ENCODE measurements around the gene DDX56.
"Not testable (repeated sequence)": the region's sequence is repeated elsewhere in the genome, so short reads cannot be mapped to it uniquely, and the experiment has no call there.

Gene DDX56

GRCh38 chr7:44563171-44563679, 10.5 kb downstream of the DDX56 start:
- no peak for DNase-seq (ENCODE audit: low spot score)

DNA sequence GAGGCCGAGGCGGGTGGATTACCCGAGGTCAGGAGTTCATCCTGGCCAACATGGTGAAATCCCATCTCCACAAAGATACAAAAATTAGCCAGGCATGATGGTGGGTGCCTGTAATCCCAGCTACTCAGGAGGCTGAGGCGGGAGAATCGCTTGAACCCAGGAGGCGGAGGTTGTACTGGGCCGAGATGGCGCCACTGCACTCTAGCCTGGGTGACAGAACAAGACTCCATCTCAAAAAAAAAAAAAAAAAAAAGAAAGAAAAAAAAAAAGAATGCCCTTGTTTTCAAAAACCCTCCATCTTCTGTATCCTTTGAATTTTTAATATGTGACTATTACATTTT, 11.1 kb downstream of the DDX56 start:
- not testable (repeated sequence) for DNase-seq (ENCODE audit: low spot score)

- peak; percentile 73 for DNase-seq (ENCODE audit: low spot score)
These were observed 11.6 kb downstream of the DDX56 start for GRCh38 chr7:44561962-44562621.

DNA sequence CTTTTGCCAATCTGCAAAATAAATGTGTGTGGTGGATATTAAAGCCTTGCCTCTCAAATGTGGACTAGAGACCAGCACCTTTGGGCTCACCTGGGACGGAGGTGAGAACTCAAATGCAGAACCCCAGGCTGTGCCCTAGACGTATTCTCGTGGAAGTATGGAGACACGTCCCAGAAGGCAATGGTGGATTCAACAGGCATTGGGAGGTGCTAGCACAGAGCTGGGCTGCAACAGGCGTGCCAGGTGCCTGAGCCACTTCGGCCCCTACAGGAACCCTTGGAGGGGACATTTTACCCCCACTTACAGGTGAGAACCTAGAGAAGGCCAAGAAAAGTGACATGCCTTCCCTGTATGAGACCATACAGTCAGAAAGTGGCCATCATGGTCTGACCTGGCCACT, 12.2 kb downstream of the DDX56 start:
- no peak for DNase-seq (ENCODE audit: low spot score)

- no peak for DNase-seq (ENCODE audit: low spot score)
These were observed 14.2 kb downstream of the DDX56 start for GRCh38 chr7:44559485-44559884.

GRCh38 chr7:44557485-44557884, 16.2 kb downstream of the DDX56 start:
- DNase-seq (ENCODE audit: low spot score), result no peak

GRCh38 chr7:44555350-44555749, 18.4 kb downstream of the DDX56 start:
- DNase-seq (ENCODE audit: low spot score), result no peak

- DNase-seq (ENCODE audit: low spot score), result not testable (repeated sequence)
These were observed 21.2 kb downstream of the DDX56 start for GRCh38 chr7:44552473-44553005.

- no peak for DNase-seq (ENCODE audit: low spot score)
These were observed 24.3 kb downstream of the DDX56 start for GRCh38 chr7:44549457-44549856.

GRCh38 chr7:44548893-44549292, 24.8 kb downstream of the DDX56 start:
- DNase-seq (ENCODE audit: low spot score), result no peak

DNA sequence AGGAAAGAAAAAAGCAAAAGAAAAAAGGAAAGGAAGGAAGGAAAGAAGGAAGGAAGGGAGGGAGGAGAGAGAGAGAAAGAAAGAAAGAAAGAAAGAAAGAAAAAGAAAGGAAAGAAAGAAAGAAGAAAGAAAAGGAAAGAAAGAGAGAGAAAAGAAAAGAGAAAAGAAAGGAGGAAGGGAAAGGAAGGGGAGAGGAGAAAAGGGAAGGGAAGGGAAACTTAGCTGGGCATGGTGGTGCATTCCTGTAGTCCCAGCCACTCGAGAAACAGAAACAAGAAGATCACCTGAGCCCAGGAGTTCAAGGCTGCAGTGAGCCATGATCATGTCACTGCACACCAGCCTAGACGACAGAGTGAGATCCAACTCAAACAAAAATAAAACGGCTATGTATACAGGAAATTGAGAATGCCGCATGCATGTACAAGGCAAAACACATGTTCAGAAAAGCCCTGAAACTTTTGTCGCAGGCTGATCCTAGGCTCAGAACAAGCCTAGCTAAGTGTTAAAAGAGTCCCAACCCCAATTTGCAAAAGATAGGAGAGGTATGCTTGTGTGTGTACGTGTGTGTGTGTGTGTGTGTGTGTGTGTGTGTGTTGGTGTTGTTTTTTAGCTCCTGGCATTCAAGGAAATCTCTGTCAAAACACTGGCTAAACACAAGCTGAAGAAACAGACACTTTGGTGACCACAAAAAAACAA, 26.0 kb downstream of the DDX56 start:
- no peak for DNase-seq (ENCODE audit: low spot score)

DNA sequence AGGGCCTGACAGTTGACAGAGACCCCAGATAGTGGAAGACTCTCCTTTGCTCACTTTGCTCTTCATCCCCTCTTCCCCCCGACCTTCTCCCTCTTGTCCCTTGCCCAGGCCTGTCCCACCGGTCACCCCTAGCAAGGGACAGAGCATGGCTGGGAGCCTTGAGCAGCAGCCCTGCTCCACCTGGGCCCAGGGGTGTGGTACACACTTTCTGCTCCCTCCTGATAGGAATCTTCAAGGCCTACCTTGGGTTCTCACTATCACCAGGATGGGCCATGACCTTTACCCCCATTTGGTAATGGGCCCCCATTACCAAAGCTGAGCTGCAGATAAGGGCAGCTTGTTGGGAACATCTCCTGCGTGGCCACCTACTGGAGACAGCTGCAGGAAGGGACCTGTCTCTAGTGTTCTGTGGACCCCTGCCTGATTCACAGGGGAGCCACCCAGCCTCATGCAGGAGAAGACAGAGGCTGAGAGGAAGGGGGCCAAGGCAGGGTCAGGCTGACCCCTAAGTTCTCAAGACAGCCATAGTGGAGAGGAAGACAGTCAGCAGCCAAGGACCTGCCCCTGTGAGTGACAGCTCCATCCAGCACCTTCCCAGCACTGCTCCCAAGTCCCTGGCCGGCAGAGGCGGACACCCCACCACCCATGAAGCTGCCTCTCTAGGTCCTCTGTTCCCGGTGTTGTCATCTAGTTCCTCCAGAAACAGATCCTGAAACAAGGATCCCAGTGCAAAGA, 31.7 kb downstream of the DDX56 start:
- DNase-seq (ENCODE audit: low spot score), result peak; percentile 4

DNA sequence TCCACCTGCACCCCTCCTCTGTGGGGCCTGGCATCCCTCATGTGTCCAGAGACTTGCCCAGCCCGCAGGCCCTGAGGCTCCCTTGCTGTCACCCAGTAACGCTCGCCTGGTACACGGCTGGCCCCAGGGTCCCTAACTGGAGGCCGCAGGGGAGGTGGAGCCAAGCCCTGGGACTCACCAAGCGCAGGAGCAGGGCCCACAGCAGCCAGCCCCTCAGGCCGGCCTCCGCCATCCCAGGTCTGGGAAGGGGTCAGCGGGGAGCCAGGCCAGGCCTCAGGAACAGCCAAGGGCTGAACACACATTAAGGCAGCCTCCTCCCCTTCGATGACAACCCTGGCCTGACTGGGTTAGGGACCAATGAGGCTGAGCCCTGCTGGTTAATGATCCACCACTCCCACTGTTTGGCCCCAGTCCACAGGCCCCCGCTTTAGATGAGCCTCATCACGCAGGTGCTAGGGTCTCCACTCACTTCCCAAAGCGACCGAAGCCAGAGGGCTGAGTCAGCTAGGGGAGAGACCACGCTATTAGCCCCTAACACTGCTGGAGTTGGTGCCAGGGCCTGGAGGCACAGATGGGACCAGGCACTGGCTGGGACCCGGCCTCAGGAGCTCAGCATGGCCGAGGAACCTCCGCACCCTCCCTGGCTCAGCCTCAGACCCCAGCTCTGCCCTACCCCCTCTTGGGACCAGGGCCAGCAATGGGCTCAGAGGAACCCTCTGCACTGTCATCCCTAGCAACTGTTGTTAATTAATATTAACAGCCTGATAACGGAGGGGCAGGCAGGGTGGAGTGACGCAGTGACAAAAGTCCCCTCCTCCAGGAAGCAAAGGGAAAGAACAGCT, 32.5 kb downstream of the DDX56 start, which contains the start of gene NPC1L1:
TSS of gene NPC1L1 (minus strand) at position 303 of the 842 bp plus-strand sequence. CDS start at position 232, 71 bp downstream.
- peak; percentile 6 for DNase-seq (ENCODE audit: low spot score)

DNA sequence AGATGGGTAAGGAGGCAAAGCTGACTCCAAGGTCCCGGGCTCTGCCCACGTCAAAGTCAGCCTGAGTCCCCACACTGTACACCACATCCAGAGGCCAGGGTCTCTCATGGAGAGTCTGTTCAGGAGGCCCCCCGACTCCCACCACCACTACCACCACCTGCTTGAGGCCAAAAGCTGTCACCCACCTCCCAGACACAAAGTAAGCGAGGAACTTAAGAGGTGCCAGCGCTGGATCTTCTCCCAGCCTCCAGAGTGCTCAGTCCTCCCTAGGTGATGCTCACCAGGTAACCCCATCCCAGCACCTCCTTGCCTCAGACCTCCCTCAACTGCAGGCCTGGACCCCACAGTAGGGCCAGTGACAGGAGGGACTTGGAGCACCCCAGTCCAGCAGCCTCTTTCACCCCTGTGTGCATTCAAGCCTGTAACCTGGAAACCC, 33.1 kb downstream of the DDX56 start:
- DNase-seq (ENCODE audit: low spot score), result no peak

DNA sequence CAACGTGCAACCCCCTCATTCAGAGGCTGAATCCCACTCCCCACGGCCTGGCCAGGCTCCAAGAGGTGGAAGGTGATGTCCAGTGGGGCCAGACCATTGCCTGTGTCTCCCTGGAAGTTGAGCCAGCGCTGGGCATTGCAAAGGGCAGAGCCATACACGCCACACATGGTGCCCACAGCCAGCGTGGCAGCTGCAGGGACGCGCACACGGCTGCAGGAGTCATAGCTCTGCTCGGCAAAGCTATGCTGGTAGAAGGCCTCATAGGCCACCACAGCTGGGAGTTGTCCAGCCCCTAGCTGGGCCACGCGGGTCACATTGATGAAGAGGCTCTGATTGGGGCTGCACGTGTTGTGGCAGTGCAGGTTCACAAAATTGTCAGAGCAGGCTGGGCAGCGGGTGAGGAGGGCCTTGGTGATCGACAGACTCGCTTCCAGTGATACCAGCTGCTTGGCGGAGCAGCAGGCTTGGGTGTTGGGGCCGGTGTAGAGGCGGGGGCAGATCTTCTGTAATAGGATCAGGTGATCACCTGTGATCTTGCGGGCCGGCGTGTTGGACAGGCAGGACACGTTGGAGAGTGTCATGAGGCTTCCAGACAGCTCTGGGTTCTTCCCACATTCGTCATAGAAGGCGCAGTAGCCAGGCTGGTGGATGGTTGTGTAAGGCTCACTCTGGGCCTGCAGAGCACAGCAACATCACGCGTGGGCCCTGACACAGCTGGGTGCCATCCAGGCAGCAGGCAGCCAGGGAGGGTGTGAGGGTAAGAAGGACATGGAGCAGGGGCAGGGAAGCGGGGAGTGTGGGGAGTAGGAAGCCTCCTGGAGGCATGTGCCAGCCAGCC, 33.8 kb downstream of the DDX56 start:
- peak; percentile 7 for DNase-seq (ENCODE audit: low spot score)

DNA sequence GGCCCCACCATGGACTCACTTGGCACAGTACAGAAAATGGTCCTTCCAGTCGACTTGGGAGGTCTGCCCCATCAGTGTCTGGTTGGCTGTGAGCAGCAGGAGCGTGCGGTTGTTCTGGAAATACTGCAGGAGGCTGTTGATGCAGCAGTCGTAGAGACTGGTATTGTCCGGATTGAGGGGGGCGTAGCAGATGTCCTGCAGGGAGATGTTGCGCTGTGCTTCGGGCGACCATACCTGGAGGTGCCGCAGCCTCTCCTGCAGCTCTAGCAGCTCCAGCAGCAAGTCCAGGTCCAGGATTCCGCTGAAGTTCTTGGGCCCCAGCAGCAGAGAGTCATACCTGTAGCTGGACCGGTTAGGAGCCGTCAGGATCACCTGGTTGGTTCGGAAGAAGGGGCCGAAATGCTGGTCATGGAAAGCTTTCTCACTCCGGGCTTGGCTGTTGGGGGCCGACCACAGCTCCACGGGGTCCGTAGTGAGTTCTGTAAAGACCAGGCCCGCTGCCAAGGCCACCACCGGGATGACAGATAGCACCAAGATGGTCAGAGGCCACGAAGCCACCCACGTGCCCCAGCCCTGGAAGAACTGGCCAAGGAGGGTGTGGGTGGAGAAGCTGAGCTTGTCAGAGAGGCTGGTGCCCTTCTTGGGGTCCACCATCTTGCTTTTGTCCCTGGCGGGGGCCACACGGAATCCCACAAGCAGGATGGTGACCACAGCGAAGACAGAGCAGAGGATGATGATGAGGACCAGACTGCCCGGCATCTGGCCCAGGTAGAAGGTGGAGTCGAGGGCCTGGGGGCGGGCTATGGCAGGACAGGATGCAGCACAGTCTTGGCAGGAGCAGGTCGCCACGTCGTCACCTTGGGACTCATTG, 34.7 kb downstream of the DDX56 start:
- peak; percentile 3 for DNase-seq (ENCODE audit: low spot score)

GRCh38 chr7:44538093-44538797, 35.5 kb downstream of the DDX56 start:
- peak; percentile 4 for DNase-seq (ENCODE audit: low spot score)

DNA sequence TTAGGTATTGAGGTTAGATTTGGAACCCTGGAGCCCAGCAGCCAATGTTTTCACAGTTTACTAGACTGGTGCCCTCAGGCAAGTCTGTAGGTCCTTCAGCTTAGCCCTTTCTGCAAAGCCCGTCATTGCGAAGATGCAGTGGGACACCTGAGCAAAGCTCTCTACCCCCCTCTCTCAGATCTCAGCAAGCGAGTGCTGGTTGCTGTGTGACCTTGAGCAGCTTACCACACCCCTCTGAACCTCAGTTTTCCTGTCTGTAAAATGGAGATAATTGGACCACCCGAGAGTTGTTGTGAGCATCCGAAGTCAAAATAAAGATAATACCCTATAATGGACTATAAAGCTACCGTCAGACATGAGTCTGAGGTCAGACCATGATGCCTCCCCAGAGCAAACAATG, 36.3 kb downstream of the DDX56 start:
- DNase-seq (ENCODE audit: low spot score), result no peak

GRCh38 chr7:44536090-44536489, 37.6 kb downstream of the DDX56 start:
- no peak for DNase-seq (ENCODE audit: low spot score)
